A549 (cell line): ENCODE results near the gene PTPRN2.

Experiments used
- BHLHE40 ChIP-seq: IDR thresholded peaks from 2 replicates; pipeline ENCODE4 v1.6.1; 2012; ENCODE audit warnings: low read depth, low read length, inconsistent platforms
- CHD4 ChIP-seq: fragments of 200-600 bp; sonication (generic); IDR thresholded peaks from 2 replicates; pipeline ENCODE4 v1.6.1; 2016; ENCODE audit warnings: antibody characterized with exemption, mild to moderate bottlenecking, borderline replicate concordance
- CTCF ChIP-seq: fragments of >200 bp; sonication (Bioruptor Twin); formaldehyde crosslinking; IDR thresholded peaks from 3 replicates; pipeline ENCODE4 v1.5.1; 2016
- ESRRA ChIP-seq: fragments of 150-350 bp; IDR thresholded peaks from 2 replicates; pipeline ENCODE4 v1.6.1; 2014; ENCODE audit warnings: mild to moderate bottlenecking, low read length, borderline replicate concordance
- HDAC2 ChIP-seq: fragments of 200-600 bp; sonication (generic); IDR thresholded peaks from 2 replicates; pipeline ENCODE4 v1.6.1; 2016
- HOXA7 ChIP-seq: fragments of 250-450 bp; sonication (Bioruptor Pico); IDR thresholded peaks from 2 replicates; pipeline ENCODE4 v1.5.0; 2020; ENCODE audit warnings: mild to moderate bottlenecking, moderate library complexity
- HOXB5 ChIP-seq: fragments of 250-450 bp; sonication (Bioruptor Pico); IDR thresholded peaks from 2 replicates; pipeline ENCODE4 v1.5.0; 2020; ENCODE audit warnings: mild to moderate bottlenecking, moderate library complexity
- KDM5A ChIP-seq: fragments of 200-600 bp; sonication (generic); IDR thresholded peaks from 2 replicates; pipeline ENCODE4 v1.6.1; 2016; ENCODE audit warnings: antibody characterized with exemption, mild to moderate bottlenecking
- POLR2A ChIP-seq: IDR thresholded peaks from 2 replicates; pipeline ENCODE4 v1.6.1; 2012; ENCODE audit warnings: mild to moderate bottlenecking, low read length
- RAD21 ChIP-seq, 2 experiments: fragments of >200 bp in 1 of 2; sonication (Bioruptor Twin) in 1 of 2; formaldehyde crosslinking in 1 of 2; IDR thresholded peaks in 1 of 2; conservative IDR thresholded peaks in 1 of 2; 2 replicates in 1 of 2; 3 replicates in 1 of 2; pipeline ENCODE4 v1.6.1; 2012 to 2018; ENCODE audit warnings: inconsistent platforms in 1 of 2
- REST ChIP-seq: fragments of 200-600 bp; sonication (generic); IDR thresholded peaks from 2 replicates; pipeline ENCODE4 v1.6.1; 2016; ENCODE audit warnings: antibody characterized with exemption, mild to moderate bottlenecking, moderate library complexity
- RFX5 ChIP-seq: fragments of 450-650 bp; IDR thresholded peaks from 2 replicates; pipeline ENCODE4 v1.7.1; 2014; ENCODE audit warnings: antibody characterized with exemption, mild to moderate bottlenecking, moderate library complexity

GRCh38 chr7:157973971-157974677, 613.5 kb downstream of the PTPRN2 start:
- TF ChIP-seq RAD21 (conservative IDR thresholded peaks at IDR 0.05 in 1 of 2, IDR thresholded peaks at IDR 0.05 in 1 of 2) (no peak), HDAC2 (no peak), RFX5 (no peak), CTCF (no peak), REST (no peak), HOXA7 (CRISPR knock-in tag) (no peak), HOXB5 (CRISPR knock-in tag) (no peak), ESRRA (no peak), BHLHE40 (no peak), KDM5A (no peak), POLR2A (no peak), CHD4 (no peak)
